Endometrium (tissue), 2 donors: Measurements from ENCODE around the gene PTH2.

Source experiments
- FAIRE-seq: peaks from 2 replicates; lab custom pipeline; 2012; peaks lifted over from hg19 to GRCh38; lab: Jason Lieb, UNC
- donor health status: control.
- donor health status: control.

The PTH2 gene, protein sequence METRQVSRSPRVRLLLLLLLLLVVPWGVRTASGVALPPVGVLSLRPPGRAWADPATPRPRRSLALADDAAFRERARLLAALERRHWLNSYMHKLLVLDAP

DNA sequence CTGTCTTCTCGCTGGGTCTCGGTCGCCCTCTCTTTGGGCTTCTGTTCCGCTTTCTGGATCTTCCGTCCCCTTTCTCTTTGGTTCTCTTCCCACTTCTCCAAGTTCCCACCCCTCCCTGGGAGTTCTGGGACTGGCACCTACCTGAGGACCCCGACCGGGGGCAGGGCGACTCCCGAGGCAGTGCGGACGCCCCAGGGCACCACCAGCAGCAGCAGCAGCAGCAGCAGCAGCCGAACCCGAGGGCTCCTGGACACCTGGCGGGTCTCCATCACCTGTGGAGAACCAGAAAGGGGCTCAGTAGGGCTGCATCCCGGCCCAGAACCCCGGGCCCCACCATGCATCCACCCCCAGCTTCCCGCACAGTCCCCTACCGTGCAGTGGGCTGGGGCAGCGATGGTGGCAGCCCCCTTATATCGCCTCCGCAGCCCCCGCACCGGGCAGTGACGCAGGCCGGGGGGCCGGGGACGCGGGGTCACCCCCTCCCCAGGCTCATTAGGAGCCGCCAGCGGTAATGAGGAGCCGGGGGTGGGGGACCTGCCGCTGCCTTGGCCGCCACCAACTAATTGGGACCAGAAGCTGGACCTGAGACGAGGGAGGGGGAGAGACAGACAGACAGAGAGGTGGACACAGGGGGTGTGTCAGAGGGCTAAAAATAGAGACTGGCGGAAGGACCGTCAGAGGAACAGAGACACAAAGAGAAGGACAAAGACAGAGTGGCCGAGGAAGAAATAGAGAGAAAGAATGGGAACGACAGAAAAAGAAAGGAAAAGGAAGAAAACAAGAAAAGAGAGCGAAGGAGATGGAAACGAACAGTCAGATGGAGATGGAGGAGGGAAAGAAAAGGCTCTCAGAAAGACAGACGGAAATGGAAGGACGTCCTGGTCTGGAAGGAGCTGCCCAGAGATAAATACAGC lies at the start of gene PTH2:
PTH2 (minus strand) TSS at position 371 of the 914 bp plus-strand sequence; CDS start at position 269, 102 bp downstream.
- FAIRE-seq = no peak

DNA sequence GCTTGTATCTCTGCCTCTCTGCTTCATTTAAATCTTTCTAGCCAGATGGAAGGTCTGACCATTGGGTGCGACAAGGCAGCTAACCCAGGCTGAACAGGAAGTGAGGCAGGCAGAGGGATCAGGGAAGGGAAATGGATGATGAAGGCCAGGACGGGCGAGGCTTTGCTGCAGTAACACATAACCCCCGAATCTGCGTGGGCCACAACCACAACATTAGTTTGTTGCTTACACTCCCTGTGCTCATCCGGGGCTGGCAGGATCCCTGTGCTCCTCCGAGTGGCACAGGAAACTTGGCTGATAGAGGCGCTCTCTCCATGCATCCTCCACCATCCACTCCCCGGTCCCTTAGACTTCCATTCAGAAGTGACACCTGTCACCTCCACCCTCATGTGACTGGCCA lies 49.7 kb upstream of the PTH2 start:
- FAIRE-seq = no peak

DNA sequence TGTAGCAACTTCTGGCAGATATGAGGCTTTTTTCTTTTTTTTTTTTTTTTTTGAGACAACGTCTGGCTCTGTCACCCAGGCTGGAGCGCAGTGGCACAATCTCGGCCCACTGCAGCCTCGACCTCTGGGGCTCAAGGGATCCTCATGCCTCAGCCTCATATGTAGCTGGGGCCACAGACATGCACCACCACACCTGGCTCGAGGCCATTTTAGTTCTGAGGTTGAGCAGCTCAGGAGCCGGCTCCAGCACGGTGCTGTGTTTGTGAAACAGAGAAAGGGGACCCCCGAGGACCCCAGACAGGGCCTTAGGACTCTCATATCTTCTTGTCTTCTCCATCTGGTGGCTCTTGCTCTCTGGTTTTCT lies 47.4 kb upstream of the PTH2 start:
- no peak for FAIRE-seq

DNA sequence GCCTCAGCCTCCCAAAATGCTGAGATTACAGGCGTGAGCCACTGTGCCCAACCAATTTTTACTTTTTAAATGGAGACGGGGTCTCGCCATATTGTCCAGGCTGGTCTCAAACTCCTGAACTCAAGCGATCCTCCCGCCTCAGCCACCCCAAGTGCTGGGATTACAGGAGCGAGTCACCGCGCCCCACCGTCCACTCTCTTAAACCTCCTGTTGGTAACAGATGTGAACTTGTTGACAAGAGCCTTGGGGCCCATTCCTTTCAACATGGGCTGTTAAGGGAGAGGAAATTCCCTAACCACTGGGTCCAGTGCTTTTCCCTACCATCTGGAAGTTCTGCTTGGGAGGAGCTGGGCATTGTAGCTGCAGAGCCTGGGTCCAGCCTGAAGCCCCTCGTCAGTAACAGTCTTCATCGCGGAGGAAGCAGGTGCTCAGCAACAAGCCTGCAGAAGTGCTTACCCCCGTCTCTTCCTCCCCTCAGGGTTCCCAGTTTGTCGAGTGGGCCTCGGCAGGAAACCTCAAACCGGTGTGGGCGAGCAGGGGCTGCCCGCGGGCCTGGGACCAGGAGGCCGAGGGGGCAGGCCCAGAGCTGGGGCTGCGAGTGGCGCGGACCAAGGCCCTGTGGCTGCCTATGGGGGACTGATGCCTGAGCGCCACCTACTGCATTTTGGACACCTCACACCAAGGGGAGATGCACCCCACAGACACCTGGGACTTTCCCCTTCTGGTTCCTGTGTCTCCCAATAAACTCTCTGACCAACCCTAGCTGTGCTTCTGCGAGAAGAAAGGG lies 46.8 kb upstream of the PTH2 start:
- no peak for FAIRE-seq

- FAIRE-seq = no peak
These were observed 45.7 kb upstream of the PTH2 start for GRCh38 chr19:49468746-49469447.

DNA sequence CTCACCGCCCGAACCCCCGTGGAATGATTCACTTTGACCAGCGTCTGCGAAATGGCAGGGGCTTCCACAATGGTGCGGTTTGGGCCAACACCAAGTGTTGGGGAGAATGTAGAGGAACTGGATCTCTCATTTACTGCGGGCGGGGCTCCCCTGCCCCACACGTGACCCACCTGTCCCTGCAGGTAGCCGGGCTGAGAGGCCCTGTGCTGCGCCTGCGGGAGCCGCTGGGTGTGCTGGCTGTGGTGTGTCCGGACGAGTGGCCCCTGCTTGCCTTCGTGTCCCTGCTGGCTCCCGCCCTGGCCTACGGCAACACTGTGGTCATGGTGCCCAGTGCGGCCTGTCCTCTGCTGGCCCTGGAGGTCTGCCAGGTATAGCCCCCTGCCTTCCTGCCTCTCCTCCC lies 45.0 kb upstream of the PTH2 start:
- no peak for FAIRE-seq

DNA sequence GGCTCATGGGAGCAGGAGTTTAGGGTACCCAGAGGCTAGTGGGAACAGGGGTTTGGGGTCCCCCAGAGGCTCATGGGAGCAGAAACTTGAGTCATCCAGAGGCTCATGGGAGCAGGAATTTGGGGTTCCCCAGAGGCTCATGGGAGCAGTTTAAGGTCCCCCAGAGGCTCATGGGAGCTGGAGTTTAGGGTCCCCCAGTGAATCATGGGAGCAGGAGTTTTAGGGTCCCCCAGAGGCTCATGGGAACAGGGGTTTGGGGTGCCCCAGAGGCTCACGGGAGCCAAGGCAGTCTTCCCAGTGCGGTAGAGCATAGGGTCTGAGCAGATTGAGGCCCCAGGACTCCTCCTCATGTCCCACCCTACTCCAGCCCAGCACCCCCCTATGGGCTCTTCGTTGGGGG lies 42.1 kb upstream of the PTH2 start:
- no peak for FAIRE-seq

DNA sequence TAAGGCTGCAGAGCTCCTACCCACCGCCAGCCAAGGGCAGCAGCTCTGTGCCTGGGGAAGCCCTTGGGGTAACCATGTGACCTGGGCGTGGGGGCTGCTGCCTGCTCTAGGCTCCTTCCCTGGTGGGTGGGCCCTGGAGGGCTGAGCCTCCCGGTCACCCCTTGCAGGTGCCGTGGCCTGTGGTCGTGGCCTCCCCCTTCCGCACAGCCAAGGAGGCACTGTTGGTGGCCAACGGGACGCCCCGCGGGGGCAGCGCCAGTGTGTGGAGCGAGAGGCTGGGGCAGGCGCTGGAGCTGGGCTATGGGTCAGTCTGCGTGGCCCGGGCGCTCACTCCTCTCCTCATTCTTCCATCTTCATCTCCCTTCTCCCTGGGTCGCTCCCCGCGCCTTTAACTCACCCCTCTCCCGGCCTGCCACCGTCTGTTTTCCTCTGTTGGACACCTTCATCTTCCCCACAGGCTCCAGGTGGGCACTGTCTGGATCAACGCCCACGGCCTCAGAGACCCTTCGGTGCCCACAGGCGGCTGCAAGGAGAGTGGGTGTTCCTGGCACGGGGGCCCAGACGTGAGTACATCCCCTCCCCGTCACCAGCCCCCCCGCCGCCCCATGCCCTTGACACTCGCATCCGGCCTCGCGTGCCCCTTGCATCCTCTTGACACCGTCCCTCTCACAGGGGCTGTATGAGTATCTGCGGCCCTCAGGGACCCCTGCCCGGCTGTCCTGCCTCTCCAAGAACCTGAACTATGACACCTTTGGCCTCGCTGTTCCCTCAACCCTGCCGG lies 40.9 kb upstream of the PTH2 start:
- FAIRE-seq = no peak

DNA sequence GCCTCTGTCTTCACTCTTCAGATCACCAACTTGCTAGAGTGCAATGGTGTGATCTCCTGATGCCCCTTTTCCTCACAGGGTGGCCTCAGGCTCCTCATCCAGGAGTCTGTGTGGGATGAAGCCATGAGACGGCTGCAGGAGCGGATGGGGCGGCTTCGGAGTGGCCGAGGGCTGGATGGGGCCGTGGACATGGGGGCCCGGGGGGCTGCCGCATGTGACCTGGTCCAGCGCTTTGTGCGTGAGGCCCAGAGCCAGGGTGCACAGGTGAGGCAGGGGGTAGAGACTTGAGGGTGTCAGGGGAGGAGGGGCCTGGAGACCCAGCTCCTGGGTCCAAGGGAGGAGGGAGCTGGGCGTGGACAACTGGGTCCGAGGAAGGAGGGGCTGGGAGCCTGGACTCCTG lies 39.3 kb upstream of the PTH2 start:
- FAIRE-seq = no peak

DNA sequence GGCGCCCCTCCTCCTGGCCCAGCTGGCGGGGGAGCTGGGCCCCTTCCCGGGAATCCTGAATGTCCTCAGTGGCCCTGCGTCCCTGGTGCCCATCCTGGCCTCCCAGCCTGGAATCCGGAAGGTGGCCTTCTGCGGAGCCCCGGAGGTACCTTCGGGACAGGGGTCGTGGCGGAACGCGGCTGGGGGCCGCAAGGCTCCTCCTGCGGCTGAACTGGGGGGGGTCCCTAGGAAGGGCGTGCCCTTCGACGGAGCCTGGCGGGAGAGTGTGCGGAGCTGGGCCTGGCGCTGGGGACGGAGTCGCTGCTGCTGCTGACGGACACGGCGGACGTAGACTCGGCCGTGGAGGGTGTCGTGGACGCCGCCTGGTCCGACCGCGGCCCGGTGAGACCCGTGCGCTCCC lies 38.4 kb upstream of the PTH2 start:
- FAIRE-seq = no peak

- FAIRE-seq = peak; percentile 74
These were observed 37.9 kb upstream of the PTH2 start for GRCh38 chr19:49461130-49461529.

DNA sequence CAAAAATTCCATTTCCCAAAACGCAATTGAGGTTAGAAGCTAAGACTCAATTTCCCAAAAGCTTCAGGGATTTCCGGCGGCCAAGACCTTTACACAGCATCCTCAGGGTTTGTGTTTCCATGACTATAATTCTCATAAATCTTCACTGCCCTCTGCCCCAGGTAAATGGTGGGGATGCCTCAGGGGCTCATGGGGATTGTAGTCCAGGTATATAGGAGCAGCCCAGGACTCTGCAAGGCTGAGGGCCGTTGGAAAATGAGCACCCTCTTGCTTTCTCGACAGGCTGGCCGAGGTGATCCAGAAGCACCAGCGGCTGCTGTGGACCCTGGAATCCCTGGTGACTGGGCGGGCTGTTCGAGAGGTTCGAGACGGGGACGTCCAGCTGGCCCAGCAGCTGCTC lies 36.1 kb upstream of the PTH2 start:
- no peak for FAIRE-seq

DNA sequence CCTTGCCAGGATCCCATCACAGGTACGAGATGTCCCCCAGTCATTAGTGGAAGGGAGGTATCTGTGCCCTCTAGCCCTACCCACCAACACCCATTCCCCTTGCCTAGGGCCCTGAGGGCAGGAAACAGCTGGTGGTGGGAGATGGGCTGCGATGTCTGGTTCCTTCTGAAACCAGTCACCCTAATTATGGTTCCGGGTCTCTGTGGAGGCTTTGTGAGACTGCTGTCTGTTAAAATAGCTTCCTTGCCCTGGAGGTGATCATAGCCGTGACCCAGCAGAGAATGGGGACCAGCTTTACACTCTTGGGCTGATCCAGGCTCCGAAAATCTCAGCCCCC lies 35.3 kb upstream of the PTH2 start:
- no peak for FAIRE-seq

GRCh38 chr19:49456326-49456725 lies 33.1 kb upstream of the PTH2 start:
- FAIRE-seq = no peak

- FAIRE-seq = peak; percentile 97
These were observed 32.5 kb upstream of the PTH2 start for GRCh38 chr19:49455773-49456172.

- FAIRE-seq = no peak
These were observed 30.6 kb upstream of the PTH2 start for GRCh38 chr19:49453757-49454240.

DNA sequence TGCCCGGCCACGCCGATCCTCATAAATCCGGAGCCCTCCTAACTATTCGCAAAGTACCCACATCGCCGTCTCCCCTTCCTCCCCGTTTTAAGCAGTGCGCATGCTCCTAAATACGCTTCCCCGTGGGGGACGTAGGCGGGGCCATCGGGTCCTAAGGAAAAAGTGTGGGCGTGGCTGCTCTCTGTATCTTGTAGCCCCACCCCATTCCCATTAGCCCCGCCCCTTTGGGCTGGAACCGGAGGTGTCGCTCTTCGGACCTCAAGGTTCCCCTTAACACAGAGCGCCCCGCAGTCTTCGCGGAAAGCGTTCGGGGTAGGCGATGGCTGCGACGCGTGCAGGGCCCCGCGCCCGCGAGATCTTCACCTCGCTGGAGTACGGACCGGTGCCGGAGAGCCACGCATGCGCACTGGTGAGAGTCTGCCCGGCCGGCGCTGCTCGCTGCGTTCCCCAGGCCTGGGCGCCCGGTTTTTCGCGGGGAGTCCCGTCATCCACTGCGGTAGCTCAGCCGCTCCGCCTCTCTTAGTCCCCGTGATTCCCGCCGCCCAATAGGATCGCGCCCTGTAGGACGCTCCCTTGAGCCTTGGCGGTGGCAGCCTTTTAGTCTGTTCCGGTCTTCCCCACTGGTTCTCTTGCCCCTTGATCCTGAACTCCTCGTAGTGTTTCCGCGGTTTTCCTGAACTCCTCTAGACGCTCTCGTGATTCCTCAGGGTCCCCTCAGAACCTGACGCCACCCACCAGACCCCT lies 29.9 kb upstream of the PTH2 start, which contains the start of gene ALDH16A1:
ALDH16A1 (plus strand) TSS at position 213 of the 744 bp plus-strand sequence; CDS start at position 320, 107 bp downstream.
- FAIRE-seq = peak; percentile 62

DNA sequence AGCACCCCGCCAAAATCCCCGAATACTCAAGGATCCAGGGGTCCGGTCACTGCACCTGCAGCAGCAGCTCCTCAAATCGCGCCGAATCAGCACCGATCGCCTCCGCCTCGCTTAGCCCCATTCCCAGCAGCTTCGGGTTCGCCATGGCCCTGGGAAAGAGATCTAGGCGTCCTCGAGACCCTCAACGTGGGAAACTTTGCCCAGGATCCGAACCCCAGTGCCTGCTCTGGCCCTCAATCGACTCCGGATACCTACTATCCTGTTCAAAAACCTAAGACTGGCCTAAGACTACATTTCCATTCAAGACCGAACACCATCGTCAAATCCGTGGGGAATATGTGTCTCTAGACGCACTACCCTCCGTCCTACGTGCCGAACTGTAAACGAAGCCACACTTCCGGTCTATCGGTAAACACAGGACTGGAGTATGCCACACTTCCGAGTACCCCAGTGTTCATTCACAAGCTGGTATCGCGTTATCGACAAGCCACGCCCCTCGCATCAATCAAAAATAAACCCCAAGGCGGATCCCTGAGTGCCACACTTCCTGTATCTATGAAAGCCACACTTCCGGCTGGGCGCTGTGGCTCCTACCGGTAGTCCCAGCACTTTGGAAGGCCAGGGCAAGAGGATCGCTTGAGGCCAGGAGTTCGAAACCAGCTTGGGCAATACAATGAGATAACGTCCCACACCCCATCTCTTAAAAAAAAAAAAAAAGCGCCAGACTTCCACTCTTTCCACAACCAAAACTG lies 28.4 kb upstream of the PTH2 start, which contains the start of gene PIH1D1:
PIH1D1 (minus strand) TSS at position 385 of the 752 bp plus-strand sequence; CDS start at position 145, 240 bp downstream.
- peak; percentile 93 for FAIRE-seq

DNA sequence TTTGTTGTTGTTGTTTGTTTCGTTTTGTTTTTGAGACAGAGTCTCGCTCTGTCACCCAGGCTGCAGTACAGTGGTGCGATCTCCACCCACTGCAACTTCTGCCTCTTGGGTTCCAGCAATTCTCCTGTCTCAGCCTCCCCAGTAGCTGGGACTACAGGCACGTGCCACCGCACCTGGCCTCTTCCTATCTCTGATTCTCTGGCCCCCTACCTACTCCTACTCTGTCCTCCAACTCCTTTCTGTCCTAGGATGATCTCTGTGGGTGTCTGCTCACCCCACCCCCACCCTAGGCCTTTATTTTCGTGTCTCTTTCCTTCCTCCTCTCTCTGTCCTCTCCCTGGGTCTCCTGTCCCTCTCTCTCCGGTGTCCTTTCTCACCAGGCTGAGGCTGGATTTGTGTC lies 27.2 kb upstream of the PTH2 start:
- FAIRE-seq = no peak

GRCh38 chr19:49448432-49448786 lies 25.2 kb upstream of the PTH2 start:
- FAIRE-seq = no peak
